ENCODE data around the gene EME1. TPM values are rescaled to one million over a fixed set of nuclear protein-coding genes. Genes with fewer than 3 reads are reported as not detected.

The EME1 gene
- total and polyA plus RNA-seq, 2 of the 13 experiments (the other 11 are each of a cell fraction or from before 2014, with no cell fraction given), result 20.7 to 24.6 TPM

DNA sequence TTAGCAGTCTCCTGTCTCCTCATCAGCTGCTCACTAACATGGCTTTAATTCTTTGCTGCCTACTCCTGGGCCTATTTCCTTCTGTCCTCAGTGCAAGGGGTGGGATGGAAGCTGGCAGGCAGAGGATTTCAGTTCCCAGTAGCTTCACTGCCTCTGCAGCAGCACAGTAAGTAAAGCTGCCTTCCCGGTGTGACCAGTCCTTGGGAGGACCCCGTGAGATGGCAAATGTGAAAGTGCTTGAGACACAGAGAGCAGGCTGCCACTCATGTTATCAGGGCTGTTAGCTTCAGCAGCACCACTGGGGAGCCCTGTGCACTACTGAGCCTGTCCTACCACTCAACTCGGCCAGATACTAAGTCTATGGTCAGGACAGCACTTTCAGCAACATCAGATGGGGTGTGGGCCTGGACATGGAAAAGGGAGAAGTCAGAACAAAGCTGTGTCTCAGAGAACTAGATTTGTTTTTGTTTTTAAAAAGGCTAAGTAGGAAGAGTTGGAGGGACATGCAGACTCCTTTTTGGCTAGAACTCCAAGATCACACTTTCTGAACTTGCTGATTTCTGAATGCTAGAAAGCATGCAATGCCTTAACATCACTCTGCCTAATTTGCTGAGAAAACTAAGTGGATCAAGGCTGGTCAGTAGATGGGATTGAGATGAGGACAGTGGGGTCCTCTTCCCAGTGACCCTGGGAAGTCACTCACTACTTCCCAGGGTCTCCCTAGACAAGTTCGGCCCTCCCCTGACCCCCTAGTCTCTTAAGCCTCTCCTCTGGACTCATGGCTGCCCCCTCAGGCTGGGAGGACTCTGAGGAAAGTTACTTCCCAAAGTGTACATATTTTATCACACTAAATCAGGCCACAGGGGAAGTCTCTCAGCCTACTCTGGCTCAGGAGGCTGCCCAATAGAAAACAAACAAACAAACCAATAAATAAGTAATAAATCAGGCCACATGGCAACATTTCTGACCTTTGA lies 54.1 kb downstream of the EME1 start (continued):
- TF ChIP-seq MLX (CRISPR knock-in tag; IDR thresholded peaks at IDR 0.05) (no peak), PLSCR1 (CRISPR knock-in tag; IDR thresholded peaks at IDR 0.05; ENCODE audit: borderline replicate concordance) (no peak), GFI1 (CRISPR knock-in tag; IDR thresholded peaks at IDR 0.05; ENCODE audit: borderline replicate concordance) (0 out of 2 replicates have a peak, but pooled peaks have one; percentile 41), FOXJ3 (CRISPR knock-in tag; IDR thresholded peaks at IDR 0.05; ENCODE audit: borderline replicate concordance) (no peak), MTERF4 (CRISPR knock-in tag; IDR thresholded peaks at IDR 0.05) (no peak; the same call in 1 of the 2 replicates), ZNF446 (CRISPR knock-in tag; IDR thresholded peaks at IDR 0.05) (no peak), ZNF329 (CRISPR knock-in tag; IDR thresholded peaks at IDR 0.05; ENCODE audit: low read depth) (no peak), TP53 (CRISPR knock-in tag; conservative IDR thresholded peaks at IDR 0.05) (no peak), ZNF547 (CRISPR knock-in tag; IDR thresholded peaks at IDR 0.05) (peak; percentile 30; the same call in 1 of the 2 replicates), RBM39 (IDR thresholded peaks at IDR 0.05; ENCODE audit: low read depth, low read length, poor library complexity, severe bottlenecking) (no peak), ZNF12 (CRISPR knock-in tag; IDR thresholded peaks at IDR 0.05) (no peak), HIVEP1 (CRISPR knock-in tag; IDR thresholded peaks at IDR 0.05) (no peak), SMAD9 (CRISPR knock-in tag; IDR thresholded peaks at IDR 0.05) (no peak), ZNF629 (CRISPR knock-in tag; conservative IDR thresholded peaks at IDR 0.05) (no peak), MED1 (CRISPR knock-in tag; IDR thresholded peaks at IDR 0.05) (peak; percentile 10; the same call in 1 of the 2 replicates)
- TF ChIP-seq, protein P1, sequence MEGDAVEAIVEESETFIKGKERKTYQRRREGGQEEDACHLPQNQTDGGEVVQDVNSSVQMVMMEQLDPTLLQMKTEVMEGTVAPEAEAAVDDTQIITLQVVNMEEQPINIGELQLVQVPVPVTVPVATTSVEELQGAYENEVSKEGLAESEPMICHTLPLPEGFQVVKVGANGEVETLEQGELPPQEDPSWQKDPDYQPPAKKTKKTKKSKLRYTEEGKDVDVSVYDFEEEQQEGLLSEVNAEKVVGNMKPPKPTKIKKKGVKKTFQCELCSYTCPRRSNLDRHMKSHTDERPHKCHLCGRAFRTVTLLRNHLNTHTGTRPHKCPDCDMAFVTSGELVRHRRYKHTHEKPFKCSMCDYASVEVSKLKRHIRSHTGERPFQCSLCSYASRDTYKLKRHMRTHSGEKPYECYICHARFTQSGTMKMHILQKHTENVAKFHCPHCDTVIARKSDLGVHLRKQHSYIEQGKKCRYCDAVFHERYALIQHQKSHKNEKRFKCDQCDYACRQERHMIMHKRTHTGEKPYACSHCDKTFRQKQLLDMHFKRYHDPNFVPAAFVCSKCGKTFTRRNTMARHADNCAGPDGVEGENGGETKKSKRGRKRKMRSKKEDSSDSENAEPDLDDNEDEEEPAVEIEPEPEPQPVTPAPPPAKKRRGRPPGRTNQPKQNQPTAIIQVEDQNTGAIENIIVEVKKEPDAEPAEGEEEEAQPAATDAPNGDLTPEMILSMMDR (CRISPR knock-in tag; IDR thresholded peaks at IDR 0.05), result peak; percentile 84
- TF ChIP-seq, protein P2, sequence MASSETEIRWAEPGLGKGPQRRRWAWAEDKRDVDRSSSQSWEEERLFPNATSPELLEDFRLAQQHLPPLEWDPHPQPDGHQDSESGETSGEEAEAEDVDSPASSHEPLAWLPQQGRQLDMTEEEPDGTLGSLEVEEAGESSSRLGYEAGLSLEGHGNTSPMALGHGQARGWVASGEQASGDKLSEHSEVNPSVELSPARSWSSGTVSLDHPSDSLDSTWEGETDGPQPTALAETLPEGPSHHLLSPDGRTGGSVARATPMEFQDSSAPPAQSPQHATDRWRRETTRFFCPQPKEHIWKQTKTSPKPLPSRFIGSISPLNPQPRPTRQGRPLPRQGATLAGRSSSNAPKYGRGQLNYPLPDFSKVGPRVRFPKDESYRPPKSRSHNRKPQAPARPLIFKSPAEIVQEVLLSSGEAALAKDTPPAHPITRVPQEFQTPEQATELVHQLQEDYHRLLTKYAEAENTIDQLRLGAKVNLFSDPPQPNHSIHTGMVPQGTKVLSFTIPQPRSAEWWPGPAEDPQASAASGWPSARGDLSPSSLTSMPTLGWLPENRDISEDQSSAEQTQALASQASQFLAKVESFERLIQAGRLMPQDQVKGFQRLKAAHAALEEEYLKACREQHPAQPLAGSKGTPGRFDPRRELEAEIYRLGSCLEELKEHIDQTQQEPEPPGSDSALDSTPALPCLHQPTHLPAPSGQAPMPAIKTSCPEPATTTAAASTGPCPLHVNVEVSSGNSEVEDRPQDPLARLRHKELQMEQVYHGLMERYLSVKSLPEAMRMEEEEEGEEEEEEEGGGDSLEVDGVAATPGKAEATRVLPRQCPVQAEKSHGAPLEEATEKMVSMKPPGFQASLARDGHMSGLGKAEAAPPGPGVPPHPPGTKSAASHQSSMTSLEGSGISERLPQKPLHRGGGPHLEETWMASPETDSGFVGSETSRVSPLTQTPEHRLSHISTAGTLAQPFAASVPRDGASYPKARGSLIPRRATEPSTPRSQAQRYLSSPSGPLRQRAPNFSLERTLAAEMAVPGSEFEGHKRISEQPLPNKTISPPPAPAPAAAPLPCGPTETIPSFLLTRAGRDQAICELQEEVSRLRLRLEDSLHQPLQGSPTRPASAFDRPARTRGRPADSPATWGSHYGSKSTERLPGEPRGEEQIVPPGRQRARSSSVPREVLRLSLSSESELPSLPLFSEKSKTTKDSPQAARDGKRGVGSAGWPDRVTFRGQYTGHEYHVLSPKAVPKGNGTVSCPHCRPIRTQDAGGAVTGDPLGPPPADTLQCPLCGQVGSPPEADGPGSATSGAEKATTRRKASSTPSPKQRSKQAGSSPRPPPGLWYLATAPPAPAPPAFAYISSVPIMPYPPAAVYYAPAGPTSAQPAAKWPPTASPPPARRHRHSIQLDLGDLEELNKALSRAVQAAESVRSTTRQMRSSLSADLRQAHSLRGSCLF (CRISPR knock-in tag; IDR thresholded peaks at IDR 0.05; ENCODE audit: borderline replicate concordance), result no peak
- TF ChIP-seq, protein P3, sequence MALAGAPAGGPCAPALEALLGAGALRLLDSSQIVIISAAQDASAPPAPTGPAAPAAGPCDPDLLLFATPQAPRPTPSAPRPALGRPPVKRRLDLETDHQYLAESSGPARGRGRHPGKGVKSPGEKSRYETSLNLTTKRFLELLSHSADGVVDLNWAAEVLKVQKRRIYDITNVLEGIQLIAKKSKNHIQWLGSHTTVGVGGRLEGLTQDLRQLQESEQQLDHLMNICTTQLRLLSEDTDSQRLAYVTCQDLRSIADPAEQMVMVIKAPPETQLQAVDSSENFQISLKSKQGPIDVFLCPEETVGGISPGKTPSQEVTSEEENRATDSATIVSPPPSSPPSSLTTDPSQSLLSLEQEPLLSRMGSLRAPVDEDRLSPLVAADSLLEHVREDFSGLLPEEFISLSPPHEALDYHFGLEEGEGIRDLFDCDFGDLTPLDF (CRISPR knock-in tag; IDR thresholded peaks at IDR 0.05), result no peak
